Liver (tissue), 3 donors: ENCODE data around the gene GFRA4.

Source experiments
- CTCF ChIP-seq: fragments of 150-350 bp; IDR thresholded peaks from 2 replicates; pipeline ENCODE4 v1.5.1; 2017; ENCODE audit warnings: improper control_type of control experiment, low read depth, low read length; ENCODE audit not compliant: missing input control
- EGR1 ChIP-seq, 2 donors: IDR thresholded peaks; 2 replicates each; pipeline ENCODE4 v1.6.1; 2016 to 2018; ENCODE audit warnings: antibody characterized with exemption in 2 of 2, low read depth in 2 of 2
- FOXA2 ChIP-seq: IDR thresholded peaks from 2 replicates; pipeline ENCODE4 v1.6.1; 2016; ENCODE audit warnings: antibody characterized with exemption
- REST ChIP-seq: IDR thresholded peaks from 2 replicates; pipeline ENCODE4 v1.6.1; 2016; ENCODE audit warnings: antibody characterized with exemption, mild to moderate bottlenecking
- SP1 ChIP-seq: IDR thresholded peaks from 2 replicates; pipeline ENCODE4 v1.6.1; 2018; ENCODE audit warnings: antibody characterized with exemption, mild to moderate bottlenecking
- YY1 ChIP-seq: IDR thresholded peaks from 2 replicates; pipeline ENCODE4 v1.6.1; 2016; ENCODE audit warnings: antibody characterized with exemption, mild to moderate bottlenecking
- TF ChIP-seq, protein P1 (sequence below): IDR thresholded peaks from 2 replicates; pipeline ENCODE4 v1.6.1; 2016; ENCODE audit warnings: antibody characterized with exemption
- donor health status: healthy.
- donor health status: healthy.

- TF ChIP-seq, protein P1, sequence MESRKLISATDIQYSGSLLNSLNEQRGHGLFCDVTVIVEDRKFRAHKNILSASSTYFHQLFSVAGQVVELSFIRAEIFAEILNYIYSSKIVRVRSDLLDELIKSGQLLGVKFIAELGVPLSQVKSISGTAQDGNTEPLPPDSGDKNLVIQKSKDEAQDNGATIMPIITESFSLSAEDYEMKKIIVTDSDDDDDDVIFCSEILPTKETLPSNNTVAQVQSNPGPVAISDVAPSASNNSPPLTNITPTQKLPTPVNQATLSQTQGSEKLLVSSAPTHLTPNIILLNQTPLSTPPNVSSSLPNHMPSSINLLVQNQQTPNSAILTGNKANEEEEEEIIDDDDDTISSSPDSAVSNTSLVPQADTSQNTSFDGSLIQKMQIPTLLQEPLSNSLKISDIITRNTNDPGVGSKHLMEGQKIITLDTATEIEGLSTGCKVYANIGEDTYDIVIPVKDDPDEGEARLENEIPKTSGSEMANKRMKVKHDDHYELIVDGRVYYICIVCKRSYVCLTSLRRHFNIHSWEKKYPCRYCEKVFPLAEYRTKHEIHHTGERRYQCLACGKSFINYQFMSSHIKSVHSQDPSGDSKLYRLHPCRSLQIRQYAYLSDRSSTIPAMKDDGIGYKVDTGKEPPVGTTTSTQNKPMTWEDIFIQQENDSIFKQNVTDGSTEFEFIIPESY = no peak
- no peak for TF ChIP-seq CTCF
- TF ChIP-seq EGR1 (IDR thresholded peaks at IDR 0.05; ENCODE audit: low read depth in 2 of 2) = no peak
- no peak for TF ChIP-seq SP1
- TF ChIP-seq FOXA2 = no peak
- no peak for TF ChIP-seq REST
- no peak for TF ChIP-seq YY1
Measured at GRCh38 chr20:3712279-3712873, 49.2 kb upstream of the GFRA4 start, which contains the start of gene SIGLEC1.
